SK-N-MC (cell line): Measurements from ENCODE around the gene CAMTA1.

ENCODE experiments used
- EZH2 ChIP-seq: fragments of 200-600 bp; sonication (generic); IDR thresholded peaks from one replicate; pipeline ENCODE4 v1.6.1; 2017; ENCODE audit warnings: antibody characterized with exemption
- POLR2AphosphoS5 ChIP-seq: IDR thresholded peaks from 2 replicates; pipeline ENCODE4 v1.6.1; 2012; ENCODE audit warnings: mild to moderate bottlenecking, low read depth, low read length, borderline replicate concordance

- no peak for TF ChIP-seq EZH2
- no peak for TF ChIP-seq POLR2AphosphoS5
These were observed 211.6 kb downstream of the CAMTA1 start for GRCh38 chr1:6996866-6997265.
